Stimulated activated CD4-positive, alpha-beta T cell treated with anti-CD3 and anti-CD28 coated beads, Interleukin-15, amount 100 ng/mL, for 48 hours (primary cell): ENCODE data around the gene PHLPP1.

Experiments used
- DNase-seq, 2 donors: peaks; one replicate each; pipeline ENCODE4 v3.0.0-alpha.2; 2020; ENCODE audit warnings: low read depth in 2 of 2

The PHLPP1 gene

DNA sequence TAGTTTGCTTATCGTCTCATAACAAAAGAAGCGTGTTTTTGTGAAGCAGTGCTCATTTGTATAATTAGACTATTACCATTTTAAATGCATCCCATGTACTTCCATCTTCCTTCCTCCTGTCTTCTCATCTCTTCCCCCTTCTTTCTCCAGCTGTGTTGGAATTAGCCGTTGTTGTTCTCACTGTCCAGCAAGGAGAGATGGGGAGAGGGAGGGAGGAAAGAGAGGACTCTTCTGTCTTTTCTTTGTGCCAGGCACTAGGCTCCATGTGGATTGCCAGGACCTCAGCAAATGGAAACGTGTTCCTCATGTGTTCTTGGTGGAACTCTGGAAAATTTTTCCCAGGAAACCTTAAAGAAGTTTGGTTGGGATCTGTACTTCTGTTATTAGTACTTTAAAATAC is 131.7 kb downstream of the PHLPP1 start:
- DNase-seq: no peak

DNA sequence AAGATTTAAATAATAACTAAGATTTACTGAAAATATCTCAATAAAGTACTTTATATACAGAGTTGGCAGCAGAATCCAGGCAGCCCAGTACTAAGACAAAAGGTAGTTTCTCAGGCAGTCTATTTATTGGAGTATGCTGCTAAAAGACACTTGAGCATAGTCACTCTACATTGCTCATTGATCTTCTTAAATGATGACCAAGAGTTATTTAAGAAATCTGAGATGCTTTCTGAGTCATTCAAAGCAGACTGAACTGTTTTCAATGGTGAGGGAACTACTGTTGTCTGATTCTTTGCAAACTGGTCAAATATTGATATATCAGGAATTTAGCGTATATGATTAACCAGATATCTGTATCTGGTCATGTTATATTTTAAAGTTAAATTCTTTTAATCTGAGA is 133.6 kb downstream of the PHLPP1 start:
- DNase-seq: no peak

DNA sequence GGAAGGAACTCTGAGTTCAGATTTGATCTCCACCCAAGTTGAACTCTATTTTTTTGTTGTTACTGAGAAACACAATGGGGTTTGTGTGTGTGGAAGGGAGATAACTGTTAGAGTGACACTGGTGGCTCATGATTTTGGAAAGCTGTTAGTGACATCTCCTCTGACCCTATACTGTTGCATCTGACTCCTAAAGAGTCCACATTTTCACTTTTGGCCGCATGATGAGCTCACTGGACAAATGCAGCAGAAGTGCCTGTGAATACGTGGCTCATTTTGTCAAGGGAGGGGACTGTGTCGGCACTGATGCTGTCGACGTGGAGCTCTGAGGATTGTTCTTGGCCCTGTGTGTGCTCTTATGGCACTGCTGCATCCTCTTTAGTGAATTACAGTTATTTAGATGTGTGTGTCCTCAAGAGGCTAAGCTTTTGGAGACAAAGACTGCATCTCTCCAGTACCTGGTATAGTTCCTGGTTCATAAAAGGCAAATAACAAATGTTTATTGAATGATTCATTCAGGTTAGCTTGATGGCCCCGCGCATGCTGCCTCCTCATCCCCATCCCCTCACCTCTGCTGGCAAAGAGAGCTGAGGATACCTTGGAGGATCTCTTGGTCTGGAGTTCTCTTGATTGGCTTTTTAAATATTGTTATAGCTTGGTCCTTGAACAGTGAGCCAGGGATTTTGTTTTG is 135.4 kb downstream of the PHLPP1 start:
- DNase-seq: no peak

DNA sequence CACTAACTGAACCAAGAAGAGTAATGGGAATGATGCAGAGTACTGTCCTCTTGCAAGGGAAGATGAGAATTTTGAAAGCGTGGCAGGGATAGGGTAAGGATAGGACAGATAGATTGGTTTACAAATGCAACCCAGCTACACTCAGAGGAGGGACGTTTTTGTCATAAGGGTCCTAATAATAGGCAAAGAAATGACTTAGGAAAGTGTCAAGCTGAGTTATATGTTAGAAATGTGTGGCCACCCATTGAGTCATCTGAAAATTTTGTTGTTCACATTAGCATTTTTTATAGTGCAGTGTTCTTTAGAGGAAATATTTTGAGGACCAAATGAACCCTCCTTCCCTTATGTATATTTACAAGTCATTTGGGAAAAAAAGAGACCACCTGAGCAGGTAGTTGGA is 137.5 kb downstream of the PHLPP1 start:
- DNase-seq: no peak

DNA sequence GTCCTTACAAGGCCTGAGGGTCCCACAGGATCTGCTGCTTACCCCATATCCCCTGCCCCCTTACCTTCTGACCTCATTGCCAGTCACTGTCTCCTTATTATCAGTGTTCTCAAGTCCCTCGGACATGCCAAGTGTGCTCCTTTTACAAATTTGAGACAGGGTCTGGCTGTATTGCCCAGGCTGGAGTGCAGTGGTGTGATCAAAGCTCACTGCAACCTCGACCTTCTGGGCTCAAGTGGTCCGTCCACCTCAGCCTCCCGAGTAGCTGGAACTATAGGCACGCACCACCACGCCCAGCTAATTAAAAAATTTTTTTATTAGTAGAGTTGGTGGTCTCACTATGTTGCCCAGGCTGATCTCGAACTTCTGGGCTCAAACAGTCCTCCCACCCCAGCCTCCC is 141.0 kb downstream of the PHLPP1 start:
- DNase-seq: no peak

DNA sequence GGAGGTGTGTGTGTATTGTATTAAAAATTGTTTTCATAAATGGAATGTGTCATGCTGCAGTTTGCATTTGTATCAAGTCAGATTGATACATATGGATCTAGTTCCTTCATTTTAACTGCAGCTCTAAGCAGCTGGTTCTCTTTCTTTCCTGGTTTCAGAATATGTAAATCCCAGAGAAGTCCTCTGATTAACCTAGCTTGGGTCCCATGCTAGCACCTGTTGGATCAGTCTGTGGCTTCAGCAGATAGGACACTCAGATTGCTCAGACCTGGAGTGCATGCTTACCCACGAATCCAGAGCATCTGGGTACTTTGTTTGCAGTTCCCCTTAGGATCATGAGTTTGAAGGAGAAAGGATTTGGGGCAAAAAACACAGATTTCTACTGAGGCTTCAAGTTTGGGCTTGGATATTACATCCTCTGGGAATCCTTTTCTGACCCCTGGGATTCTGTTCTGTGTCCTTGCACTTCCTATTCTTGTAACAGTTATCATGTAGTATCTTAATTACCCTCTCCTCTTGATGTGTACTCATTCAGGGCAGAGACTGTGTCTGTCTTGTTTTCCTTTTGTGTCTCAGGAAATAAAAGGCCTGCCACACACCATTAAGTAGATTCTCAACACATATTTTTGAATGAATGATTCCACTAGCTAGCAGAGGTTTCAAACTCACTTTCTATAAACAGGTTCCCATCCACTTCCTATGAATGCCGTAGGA is 142.1 kb downstream of the PHLPP1 start:
- DNase-seq: no peak

DNA sequence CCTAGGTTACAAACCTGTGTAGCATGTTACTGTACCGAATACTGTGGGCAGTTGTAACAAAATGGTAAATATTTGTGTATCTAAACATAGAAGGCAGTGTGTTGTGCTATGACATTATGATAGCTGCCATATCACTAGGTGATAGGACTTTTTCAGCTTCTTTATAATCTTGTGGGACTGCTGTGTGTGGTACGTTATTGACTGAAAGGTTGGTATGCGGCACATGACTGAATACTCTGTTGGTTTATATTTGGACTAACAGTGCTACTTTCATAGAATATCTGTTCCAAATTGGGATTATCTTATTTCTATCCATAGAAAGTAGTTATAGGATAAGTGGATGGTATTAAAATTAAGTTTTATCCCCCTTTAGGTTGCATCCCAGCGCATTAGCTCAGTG is 144.7 kb downstream of the PHLPP1 start:
- DNase-seq: no peak

DNA sequence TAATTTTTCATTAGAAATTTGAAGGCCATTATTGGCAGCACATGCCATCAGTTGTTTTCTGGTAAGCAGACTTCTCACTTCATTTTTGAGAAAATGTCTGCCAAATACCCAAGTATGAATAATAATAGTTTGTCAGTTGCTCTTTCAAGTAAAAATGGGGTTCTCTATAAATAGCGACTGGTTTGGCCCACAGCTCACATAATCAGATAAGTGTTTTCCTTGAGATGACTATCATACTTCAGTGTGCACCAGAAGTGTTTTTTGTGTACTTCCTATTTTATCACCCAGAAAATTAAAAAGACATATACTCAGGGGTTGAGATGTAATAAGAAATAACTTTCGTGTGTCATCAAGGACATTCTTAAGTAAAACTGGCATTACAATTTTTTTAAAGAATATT is 147.1 kb downstream of the PHLPP1 start:
- DNase-seq: no peak

DNA sequence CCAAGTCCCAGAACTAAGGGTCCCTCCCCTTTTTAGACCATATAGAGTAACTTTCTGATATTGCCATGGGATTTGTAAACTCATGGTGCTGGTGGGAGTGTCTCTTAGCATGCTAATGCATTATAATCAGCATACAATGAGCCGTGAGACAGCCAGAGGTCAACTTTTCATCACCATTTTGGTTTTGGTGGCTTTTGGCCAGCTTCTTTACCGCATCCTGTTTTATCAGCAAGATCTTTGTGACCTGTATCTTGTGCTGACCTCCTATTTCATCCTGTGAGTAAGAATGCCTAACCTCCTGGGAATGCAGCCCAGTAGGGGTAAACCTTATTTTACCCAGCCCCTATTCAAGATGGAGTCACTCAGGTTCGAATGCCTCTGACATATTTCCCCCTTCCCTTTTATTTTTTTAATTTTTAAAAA is 148.2 kb downstream of the PHLPP1 start:
- DNase-seq: no peak

DNA sequence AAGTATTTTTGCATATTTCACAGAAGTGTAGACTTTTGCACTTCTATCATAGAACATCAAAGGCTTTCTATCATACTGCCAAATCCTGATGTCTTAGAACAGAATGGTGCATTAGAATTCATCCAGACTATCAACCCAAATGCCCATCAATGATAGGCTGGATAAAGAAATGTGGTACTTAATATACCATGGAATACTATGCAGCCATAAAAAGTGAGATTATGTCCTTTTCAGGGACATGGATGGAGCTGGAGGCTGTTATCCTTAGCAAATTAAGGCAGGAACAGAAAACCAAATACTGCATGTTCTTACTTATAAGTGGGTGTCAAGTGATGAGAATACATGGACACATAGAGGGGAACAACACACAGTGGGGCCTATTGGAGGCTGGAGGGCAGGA is 150.2 kb downstream of the PHLPP1 start:
- DNase-seq: no peak

DNA sequence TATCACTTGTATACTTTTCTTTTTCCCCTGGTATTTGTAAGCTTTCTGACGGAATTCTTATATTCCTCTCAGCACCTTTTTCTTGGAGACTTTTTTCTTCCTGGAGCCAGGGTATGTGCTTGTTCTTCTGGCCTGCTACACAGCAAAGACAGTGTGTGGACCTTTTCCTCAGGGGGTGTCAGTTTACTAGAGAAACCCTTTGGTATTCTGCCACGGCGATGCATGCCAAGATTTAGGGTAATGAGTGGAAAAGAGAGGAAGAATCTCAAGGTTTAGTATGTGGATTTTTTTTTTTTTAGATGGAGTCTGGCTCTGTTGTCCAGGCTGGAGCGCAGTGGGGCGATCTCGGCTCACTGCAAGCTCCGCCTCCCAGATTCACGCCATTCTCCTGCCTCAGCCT is 152.2 kb downstream of the PHLPP1 start:
- no peak for DNase-seq

DNA sequence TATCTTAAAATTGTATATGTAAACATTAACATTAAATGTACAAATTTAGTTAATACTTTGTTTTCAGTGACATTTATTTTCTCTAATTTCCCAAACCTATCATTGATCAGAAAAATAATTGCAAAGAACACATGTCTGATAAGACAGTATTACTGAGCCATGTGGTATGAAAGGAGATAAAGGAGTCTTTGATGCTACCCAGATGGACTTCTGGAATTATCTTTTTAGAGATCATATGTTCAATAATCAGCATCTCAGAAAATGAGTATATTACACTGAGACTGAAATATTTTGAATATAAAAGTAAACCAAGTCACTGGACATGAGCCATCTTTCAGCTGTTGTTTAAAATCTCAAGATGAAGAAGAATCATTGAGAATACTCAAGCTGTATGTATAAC is 153.3 kb downstream of the PHLPP1 start:
- no peak for DNase-seq

DNA sequence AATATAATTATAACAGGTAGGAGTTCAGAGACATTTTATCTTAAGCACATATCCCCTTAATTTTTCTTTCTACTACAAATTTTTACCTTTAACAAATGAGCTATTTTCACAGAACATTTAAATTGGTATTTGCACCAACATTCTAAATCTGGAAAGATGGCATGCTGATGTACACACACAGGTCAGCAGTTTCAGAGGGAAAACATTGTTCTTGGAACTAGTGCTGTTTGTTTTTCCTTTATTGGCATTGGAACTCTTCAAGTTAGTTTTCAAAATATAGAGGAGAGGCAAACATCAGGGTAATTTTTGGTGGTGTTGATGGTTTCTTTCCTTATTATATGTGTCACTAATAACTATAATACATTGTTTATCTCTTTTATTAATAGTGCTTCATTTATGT is 155.3 kb downstream of the PHLPP1 start:
- no peak for DNase-seq

DNA sequence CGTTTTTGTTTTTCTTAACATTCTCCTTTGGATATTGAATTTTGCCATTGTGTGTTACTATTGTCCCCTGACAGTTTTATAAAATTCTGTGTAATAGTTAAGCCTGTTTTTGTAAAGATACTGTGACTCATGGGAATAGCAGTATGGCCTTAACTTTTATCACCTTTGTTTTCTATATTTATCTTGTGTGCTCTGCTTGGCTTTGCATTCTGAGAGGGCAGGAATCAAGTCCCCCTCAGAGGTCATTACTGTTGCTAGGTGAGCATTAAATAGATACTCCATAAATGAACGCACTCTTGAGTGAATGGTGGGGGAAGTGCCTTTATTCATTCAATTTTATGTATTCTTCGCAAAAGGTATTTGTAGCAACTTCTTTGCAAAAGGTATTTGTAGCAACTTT is 160.0 kb downstream of the PHLPP1 start:
- DNase-seq: no peak

DNA sequence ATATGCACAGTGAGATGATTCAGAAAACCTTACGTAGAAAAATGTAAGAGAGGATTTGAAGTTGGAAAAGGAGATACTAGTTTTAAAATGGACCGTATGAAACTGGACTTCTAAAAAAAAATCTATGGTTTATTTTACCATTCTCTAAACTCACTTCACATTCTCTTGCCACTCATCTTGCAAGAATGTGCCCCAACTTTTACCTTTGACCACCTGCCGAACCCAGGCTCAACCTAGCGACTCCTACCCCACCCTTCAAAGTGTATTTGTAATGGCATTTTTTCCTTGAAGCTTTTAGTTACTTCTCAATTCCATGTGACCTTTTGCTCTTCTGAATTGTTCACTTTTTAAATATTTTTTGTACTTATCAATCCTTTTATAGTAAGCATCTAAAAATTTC is 160.8 kb downstream of the PHLPP1 start:
- no peak for DNase-seq

DNA sequence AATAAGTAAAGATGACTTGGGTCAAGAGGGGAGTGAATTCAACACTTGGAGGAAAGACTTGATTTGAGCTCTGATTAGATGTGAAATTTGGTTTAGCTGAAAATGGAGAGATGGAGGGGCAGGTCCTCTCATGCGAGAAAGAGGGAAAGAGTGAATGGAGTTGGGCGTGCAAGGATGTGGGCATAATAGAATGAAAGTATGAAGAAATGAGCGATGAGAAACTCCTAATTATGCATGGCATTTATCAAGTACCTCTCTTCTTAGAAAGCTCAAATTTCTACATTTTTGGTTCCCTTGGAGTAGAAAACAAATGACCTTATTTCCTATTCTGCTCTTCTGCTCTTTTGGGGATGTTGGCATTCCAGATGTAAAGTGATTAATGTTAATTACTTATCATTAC is 161.5 kb downstream of the PHLPP1 start:
- no peak for DNase-seq

DNA sequence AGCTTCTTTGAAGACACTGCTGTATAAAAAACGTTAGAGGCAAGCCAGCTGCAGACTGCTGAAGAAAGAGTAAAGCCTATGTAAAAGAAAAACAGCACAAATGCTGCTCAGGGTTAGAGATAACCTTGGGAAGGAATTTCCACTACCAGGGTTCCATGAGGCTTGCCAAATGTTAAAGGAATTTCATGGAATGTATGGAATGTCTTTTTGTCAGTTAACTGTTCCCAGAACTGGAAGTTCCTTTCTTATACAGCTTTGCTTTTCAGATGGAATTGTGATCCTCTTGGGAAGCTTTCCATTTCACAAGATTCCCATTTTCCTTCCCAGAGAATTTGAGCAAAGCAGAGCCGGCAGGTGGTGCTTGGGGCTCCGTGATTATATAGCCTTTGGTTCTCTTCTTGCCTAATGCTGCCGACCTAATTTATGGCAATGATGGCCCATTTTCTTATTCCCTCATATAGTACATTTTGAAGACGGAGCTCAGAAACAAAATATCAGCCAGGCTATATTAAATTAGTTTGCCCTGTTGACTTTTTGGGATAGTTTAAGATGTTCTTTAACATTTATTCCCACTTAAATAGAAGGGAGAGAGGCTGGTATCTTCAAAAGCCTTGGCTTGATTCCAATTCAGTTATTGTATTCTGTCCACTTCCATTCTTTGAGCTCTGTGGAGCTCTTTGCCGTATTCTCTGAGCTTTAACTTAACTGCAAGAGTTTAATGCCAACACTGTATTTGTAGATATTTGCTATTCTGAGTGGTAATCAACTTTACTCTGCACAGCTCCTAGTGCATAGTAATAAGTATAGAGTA is 162.3 kb downstream of the PHLPP1 start:
- DNase-seq: no peak

DNA sequence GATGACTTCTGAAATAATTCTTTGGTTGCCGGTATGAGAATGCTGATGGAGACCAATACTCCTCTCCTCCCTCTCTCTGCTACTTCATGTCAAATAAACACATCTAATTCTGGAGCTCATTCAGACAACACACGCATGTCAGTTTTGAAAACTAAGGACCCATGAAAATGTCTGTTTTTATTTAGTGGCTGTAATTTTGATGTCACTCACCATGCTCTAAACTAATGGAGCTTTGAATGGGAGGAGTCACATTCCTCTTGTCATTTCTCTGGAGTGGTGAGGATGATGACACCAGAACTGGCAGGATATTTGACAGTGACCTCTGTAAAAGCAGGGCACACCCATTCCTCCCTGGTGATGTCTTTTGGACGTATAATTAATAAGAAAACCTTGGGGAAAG is 163.0 kb downstream of the PHLPP1 start:
- no peak for DNase-seq

DNA sequence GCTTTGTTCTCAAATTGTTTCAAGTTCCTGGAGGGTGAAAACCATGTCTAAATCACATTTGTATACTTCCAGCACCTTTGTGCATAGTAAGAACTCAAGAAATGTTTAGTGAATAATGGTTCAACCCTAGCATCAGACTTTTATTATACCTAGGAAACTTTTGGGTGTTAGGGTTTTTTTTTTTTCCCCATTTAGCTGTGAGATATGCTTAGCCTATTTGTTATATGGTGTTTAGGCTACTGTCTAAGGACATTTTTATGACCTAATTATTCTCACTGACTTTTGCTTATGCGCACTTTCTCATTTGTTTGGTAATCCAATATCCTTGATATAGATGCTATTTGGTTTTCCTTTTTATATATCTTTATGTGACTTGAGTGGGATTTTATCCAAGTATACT is 164.7 kb downstream of the PHLPP1 start:
- no peak for DNase-seq

DNA sequence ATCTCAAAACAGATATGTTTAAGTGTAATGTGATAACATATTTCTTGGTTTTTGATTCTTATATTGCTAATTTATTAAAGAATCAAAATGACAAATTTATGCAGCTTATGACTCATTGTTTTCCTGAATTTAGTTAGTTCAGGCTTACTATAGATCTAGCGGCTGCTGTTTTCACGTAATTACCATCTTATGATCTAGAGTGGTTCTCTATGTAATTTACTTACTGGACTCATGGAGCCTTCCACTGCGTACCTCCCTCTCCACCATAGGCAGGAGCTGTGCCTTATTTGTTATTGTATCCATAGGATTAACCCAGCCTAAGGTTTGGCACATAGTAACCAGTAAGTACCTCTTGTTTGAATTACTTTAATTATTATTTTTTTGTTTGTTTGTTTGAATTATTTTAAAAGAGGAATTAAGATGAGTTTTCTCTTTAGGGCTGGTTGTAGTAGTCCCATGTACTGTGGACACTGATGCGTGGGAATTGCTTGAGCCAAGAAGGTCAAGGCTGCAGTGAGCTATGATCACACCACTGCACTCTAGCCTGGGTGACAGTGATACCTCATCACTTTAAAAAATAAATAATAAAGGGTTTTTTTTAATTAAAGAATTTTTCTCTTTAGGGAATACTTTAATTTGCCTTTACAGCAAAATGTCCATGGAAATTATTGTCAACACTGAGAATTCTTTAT is 165.5 kb downstream of the PHLPP1 start:
- DNase-seq: no peak

DNA sequence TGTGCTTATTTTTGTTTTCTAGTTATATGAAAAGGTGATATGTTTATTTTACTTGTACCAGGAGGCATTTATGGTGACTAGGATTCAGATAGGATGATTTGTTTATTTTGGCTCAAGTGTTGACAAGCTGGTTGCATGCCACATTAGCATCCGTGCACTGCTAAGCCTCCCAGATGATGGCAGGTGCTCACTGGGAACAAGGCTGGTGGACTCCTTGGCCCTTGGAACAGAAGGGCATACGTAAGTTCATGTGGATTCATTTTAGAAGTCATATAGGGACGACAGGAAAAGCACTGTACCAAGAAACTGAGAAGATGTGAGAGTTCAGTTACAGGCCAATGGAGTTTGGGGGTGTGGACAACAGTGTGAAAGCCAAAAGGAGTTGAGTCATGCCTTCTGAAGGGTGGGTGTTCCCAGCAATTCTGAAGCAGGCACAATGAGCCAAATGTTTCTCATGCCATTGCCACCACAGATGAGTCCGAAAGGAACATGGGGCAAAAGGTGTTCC is 166.2 kb downstream of the PHLPP1 start:
- DNase-seq: no peak
